ENCODE data around the gene HLA-DQB1.

Gene HLA-DQB1

DNA sequence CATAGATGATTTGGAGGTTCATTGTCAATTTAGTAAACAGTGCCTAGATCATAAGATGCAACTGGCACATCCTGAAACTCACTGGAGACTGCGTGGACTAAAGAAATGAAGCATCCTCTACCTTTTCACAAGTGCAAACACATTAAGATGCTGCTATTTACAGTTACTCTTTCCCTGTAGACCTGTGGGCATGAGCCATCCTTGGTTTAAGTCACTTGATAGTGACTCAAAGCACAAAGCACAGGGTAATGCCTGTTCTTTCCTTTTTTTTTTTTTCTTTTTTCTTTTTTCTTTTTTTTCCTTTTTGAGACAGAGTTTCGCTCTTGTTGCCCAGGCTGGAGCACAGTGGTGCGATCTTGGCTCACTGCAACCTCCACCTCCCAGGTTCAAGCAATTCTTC lies 39.2 kb downstream of the HLA-DQB1 start:
- no peak for DNase-seq (ENCODE audit: low read depth, low spot score)

DNA sequence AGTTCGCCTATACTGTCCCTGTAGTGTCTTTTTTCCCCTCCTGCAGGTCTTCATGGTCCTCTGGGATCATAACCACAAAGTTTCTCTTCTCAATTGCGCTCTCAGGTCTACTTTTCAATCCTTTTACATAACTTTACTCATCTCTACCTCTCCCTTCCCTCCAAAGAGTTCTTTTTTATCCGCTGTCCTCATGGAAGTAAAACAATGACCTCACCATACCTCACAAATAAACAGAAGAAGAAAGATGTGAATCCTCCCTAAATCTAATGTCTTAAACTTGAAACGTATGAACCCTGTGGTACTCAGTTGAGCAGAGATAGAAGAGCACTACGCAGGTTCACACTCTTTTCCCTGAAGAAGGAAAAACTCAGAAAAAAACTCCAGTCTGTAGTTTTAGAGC lies 41.3 kb downstream of the HLA-DQB1 start:
- no peak for DNase-seq (ENCODE audit: low read depth, low spot score)

DNA sequence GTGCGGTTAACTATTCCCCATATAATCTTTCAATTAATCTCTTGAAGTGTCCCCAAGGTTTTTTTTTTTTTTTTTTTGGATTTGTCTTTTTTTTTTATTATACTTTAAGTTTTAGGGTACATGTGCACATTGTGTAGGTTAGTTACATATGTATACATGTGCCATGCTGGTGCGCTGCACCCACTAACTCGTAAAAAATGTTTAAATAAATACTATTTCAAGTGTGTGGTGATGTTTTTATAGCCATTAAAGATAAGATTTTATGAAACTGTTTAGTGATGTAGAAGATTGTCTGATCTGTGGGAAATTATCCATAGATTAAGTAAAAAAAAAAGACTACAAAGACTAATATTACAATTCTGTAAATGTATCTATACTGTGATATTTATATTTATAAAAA lies 41.9 kb downstream of the HLA-DQB1 start:
- DNase-seq (ENCODE audit: low read depth, low spot score): no peak

DNA sequence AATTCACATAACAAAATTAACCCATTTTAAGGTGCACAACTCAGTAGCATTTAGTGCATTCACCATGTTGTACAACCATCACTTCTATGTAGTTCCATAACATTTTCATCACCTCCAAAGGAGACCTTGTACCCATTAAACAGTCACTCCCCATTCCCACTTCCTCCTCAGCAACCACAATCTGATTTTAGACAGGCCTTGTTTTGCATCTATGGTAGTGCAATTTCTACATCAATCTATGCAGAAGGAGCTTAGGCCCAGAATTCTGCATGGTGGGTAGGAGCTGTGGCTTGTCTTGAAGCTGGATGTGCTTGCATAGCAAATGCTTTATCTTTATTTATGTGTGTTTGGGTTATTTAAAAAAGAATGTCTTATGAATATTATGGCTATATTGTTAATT lies 42.8 kb downstream of the HLA-DQB1 start:
- DNase-seq (ENCODE audit: low read depth, low spot score): no peak

DNA sequence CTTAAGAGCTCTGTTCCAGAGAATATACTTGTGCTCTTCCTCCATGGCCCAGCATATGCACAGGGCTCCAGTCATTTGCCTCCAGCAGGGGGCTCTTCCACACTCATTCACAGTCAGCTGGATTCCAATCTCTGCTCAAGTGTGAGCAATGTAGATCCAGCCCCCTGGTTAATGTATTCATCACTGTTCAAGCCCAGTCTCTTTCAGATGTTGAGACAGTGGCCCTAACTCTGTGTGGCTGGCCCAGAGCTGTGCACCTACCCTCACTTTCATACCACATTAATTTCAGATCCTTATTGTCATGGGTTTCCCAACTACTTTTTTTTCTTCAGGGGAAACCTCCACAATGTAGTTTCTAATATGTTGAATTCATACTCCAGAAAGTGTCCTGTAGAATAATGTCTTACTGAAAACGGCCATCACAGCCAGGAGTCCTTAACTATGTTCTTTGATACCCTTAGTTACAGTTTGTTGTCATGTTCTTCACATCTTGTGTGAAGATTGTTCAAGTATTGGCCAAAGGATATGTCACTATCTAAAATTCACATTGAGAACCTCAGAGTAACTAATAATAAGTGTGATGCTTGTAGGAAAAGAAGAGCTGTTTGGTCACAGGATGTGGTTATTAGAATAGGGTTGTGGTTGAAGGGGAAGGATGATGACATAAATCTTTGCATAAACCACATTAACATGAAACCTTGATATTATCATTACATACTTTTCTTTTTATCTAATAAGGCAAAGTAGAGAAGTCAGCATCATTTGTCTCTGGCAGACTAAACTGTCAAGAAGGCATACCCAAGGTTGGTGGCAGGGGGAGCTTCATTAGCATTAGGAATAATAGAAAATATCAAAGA lies 43.7 kb downstream of the HLA-DQB1 start:
- peak; percentile 64 for DNase-seq (ENCODE audit: low read depth, low spot score)

DNA sequence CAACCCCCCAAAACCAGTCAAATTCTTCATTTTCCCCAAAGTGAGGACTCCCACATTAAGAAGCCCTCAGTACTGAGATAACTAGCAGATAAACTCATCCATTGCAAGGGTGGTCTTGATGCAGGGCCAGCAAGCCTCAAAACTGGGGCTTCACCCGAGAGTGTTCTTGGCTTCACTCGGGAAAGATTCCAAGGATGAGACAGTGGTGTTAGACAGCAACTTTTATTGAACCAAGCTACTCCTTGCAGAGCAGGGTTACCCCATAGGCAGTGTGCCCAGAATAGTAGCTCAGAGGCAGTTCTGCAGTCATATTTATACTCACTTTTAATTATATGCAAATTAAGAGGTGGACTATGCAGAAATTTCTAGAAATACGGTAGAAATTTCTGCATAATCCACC lies 45.1 kb downstream of the HLA-DQB1 start:
- DNase-seq (ENCODE audit: low read depth, low spot score): no peak

DNA sequence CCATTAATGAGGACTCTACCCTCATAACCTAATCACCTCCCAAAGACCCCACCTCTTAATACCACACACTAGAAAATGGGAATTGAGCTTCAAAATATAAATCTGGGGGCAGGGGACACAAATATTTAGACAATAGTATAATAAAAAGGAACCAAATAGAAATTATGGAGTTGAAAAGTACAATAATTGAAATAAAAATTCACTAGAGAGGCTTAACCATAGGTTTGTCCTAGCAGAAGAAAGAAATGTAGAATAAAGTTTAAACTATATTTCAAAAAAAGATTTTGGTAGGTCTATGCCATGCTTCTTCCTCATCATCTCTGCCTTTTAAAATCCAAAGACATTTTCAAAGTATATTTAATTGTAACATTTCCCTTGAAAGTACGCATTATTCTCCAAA lies 48.7 kb downstream of the HLA-DQB1 start:
- DNase-seq (ENCODE audit: low read depth, low spot score): no peak

DNA sequence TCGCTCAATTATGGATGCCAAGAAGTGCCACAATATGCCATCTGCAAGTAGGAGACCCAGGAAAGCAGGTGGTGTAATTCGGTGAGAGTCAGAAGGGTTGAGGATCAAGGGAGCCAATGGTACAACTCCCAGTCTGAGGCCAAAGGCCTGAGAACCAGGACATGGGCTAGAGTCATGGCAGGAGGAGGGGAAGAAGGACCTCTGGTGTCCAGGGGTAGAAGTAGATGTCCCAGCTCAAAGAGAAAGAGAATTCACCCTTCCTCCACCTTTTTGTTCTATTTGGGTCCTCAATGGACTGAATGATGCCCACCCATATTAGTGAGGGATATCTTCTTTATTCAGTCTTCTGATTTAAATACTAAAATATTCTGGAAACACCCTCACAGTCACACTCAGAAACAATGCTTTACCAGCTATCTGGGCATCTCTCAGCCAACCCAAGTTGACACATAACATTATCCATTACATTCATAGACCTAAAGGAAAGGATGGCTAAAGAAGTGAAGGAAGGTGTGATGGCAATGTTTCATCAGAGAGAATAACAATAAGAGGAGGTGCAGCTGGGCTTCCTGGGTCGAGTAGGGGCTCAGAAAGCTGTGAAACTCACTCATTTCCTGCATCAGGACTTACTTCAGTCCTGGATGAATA lies 50.4 kb downstream of the HLA-DQB1 start:
- DNase-seq (ENCODE audit: low read depth, low spot score): no peak

DNA sequence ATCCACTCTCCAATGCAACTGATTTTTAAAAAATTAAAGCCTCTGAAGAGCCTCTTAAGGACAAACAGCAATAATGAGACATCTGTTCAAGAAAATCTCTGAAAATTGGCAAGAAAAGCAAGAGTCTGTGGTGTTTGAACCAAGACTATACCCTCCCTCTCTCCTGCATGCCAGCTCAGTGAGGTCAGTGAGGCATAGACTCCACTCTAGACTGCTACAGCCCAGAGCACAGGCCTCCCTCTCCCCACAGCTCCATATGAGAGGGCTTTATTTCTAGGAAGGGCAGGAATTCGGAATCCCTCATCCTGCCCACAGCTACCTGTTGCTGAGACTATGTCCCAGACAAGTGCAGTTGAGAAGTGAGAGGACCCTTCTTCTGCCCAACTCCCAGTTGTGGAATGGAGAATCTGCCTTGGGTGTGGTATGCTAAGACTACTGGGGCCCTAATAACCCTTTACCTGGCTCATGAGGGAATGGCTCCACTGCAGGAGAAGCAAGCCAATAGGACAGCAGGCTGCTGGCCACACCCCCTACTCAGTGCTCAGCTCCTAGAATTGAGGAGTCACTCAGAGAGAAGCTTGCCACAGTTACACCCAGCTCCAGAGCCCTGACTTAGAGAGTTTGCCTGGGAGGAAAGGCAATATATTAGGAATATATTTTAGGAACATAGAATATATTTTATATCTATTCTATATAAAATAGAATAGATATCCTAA lies 51.9 kb downstream of the HLA-DQB1 start:
- no peak for DNase-seq (ENCODE audit: low read depth, low spot score)

DNA sequence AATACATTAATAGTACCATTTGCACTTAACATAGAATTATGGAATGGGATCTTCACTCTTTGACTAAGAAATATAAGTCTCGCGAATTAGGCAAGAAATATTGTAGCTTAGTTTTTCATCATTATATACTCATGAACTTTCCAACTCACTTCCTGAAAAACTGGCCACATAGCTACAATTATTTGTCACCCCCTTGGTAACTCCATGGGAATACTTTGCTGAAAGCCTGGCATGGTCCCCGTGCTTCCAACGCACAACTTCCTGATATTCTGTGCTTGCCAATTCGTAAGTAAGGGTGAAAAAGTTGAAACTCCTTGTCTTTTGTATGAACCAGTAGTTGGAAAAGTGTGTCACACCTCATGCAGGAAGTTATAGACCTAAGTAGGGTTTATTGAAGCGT lies 53.0 kb downstream of the HLA-DQB1 start:
- no peak for DNase-seq (ENCODE audit: low read depth, low spot score)

DNA sequence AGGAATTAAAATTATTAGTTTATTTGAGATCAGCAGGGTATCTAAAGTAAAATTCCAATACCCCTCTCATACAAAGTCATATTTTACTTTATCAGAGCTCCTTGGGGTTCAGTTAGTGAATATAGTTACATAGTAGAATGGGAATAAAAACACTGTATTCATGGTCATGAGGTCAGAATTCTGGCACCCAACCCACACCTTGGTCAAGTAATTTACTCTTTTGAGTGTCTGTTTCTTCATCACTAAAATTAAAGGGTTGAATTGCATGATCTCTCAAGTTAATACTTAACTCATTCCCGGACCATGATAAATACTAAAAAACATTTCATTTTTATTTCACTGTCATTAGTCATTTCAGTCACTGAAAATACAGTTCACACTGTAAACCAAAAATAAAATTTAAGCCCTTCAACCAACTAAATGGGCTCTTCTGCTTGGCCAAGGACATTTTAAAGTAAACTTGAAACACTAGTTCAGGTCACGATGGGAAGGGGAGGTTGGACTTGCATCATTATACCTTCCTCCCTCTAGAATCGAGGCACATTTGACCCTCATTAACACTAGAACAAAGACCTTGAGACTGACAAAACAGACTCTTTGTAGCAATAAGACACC lies 55.7 kb downstream of the HLA-DQB1 start:
- DNase-seq (ENCODE audit: low read depth, low spot score): no peak

DNA sequence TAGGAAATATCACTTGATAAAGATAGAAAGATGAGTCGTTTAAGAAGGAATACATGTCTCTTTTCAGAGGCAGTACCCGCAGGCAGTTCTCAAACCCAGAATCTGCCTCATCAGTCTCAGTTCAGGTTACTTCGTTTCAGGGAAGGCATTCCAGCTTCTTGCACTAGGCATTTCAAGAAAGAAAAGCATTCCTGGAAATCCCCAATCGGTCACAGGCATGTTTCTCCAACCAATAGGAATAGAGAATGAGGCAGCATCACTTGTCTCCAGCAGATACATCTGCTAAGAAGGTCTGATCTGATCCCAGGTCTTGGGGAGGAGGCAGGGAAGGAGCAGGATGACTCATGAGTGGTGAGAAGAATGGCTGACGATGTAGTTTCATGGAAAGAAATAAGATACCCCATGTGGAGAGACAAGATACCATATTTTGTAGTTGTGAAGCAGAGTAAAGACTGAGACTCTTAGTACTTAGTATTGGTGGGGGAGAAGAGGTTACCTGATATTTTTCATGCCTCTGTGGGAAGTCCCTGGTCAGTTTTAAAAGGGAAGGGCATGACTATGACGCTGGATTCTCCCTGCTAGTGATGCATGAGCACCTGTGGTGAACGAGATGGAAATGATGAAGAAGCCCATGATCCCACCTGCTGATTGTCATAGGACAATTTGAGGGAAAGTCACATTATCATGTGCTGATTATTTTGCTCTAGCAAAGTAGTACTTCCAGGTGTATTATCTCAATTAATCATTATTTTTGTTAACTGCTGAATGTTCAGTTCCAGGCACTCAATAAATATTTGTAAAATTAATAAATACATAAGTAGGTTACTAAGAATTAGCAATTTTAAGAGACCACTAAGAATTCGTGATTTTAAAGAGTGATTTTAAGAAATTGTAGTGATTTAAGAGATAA lies 56.5 kb downstream of the HLA-DQB1 start:
- peak; percentile 95 for DNase-seq (ENCODE audit: low read depth, low spot score)
